ENCODE measurements around the gene TRIM65.
"Not testable (repeated sequence)": the region's sequence is repeated elsewhere in the genome, so short reads cannot be mapped to it uniquely, and the experiment has no call there.

Gene TRIM65

GRCh38 chr17:75851693-75851991 is 45.1 kb downstream of the TRIM65 start:
- DNase-seq (ENCODE audit: low read depth in 2 of 2) = not testable (repeated sequence)

GRCh38 chr17:75850928-75851692 is 45.6 kb downstream of the TRIM65 start:
- no peak for DNase-seq (ENCODE audit: low read depth in 2 of 2)

GRCh38 chr17:75849724-75850123 is 47.0 kb downstream of the TRIM65 start:
- DNase-seq (ENCODE audit: low read depth in 2 of 2) = no peak

DNA sequence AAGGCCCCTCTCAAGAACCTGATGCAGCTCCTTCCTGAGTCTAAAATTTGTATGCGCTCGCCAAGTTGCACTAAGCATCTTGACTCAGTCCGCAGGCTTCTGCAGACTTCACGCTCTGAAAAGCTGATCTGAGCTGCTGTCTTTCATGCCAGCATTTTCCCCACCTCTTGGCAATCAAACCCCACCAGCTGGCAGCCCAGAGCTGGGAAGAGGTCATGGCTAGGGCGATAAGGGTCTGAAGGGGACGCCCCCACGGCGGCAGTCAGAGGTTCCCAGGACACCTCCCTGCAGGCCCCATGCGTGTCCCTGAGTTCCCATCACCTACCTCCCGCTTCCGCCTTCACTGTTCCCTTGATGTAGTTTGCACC is 47.5 kb downstream of the TRIM65 start:
- no peak for DNase-seq (ENCODE audit: low read depth in 2 of 2)

GRCh38 chr17:75848523-75849278 is 48.0 kb downstream of the TRIM65 start:
- DNase-seq (ENCODE audit: low read depth in 2 of 2) = no peak

DNA sequence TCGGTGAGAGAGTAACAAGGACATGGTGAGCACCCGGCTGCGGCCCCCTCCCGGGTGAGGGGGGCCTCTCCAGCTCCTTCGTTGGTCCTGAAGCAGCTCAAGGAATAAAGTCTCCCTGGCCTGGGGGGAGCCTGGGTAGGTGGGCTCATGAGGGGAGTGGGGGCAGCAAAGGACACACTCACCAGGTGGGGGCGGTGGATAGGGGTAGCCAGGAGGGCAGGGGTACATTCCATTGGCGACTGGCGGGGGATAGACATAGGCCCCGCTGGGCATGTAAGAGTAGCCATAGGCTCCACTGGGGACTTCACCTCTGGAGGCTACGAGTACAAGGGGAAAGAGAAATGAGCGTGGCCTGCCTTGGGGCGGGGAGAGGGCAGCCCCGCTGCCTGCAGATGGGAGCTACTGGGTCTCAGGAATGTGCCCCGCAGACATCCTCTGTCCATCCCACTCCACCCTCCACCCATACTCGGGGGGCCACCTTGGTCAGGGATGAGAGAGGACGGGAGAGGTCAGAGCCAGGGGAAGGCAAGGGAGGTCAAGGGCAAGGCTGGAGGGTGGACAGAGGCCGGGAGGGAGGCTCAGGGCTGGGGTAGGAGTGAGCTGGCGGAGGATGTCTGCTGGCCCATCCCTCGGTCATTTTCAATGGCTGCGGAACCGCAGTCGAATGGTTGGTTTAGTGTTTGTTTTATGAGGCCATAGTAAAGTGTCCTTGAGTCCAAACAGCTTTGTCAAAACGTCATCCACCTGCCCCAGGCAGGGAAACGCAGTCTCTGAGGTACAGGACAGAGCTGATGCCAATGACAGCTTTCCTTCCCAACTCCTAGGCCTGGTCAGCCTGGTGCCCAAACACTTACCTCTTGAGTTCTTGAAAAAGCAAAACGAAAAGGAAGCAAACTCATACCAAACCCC is 48.9 kb downstream of the TRIM65 start:
- DNase-seq (ENCODE audit: low read depth in 2 of 2) = no peak

DNA sequence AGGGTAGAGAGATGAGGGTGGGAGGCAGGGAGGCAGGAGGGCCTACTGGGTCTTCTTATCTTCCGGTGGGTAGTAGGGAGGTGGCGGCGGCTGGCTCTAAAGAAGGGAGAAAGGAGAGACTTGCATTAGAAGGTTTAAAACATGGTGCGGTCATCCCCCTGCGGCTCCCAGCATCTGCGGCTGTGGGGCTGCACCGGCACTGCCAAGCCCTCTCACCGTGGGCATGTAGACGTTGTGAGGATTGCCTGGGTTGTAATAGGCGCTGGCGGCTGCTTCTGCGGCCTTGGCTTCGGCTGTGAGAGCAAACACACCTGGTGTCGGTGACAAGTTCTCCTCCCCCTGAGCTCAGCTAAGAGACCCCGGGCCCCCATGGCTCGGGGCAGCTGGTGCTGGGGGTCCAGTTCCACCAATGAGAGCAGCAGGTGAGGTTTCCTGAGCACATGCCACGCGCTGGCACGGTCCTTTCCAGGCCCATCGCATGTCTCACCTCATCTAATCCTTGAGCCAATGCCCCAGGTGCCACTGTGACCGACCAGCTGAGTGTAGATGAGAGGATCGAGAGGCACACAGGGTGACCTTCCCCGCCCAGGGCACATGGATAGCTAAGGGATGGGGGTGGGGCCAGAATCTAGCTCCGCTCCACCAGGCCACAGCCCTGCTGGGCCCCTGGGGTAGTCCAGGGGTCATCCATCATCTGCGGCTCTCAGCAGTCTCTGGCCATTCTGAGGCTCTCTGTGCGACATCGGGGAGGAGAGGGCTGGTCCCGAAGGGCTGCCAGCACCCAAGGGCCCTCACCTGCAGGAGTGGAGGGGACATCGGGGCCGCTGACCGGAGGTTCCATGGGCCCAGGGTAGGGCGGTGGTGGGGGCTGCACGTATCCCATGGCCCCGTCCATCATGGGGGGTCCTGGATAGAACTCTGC is 49.8 kb downstream of the TRIM65 start:
- DNase-seq (ENCODE audit: low read depth in 2 of 2) = no peak

DNA sequence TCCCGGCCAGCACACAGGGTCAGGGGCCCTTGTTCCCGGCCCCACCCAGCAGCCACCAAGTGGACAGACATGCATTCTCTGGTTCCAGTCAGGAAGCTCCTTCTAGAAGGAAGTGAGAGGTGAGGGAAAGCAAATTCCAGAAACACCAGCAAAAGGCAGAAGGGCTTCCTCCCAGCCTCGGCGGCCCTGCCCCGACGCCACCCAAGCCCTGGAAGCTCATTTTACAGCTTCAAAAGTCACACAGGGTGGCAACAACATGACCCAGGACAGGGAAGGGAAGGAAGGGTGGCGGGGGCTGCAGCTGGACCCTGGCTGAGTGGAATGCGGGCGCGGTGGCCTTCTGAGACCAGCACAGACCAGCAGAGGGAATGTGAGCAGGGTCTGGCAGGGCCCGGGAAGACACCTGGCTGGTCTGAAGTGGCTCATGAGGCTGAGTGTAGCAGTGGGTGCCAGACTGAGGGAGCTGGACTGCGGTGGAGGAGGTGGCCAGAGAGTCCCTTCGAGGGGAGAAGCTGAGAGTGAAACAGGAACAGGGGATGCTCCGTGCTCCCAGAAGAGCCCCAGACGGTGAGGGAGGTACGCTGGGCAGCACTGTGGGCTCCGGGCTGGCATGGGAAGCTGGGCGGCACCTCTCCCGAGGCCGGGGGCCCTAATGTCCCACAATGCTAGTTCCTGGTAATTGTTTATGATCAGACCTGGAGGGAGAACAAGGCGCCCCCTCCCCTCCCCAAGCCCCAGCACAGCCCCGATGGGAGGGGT is 50.6 kb downstream of the TRIM65 start:
- DNase-seq (ENCODE audit: low read depth in 2 of 2) = no peak

DNA sequence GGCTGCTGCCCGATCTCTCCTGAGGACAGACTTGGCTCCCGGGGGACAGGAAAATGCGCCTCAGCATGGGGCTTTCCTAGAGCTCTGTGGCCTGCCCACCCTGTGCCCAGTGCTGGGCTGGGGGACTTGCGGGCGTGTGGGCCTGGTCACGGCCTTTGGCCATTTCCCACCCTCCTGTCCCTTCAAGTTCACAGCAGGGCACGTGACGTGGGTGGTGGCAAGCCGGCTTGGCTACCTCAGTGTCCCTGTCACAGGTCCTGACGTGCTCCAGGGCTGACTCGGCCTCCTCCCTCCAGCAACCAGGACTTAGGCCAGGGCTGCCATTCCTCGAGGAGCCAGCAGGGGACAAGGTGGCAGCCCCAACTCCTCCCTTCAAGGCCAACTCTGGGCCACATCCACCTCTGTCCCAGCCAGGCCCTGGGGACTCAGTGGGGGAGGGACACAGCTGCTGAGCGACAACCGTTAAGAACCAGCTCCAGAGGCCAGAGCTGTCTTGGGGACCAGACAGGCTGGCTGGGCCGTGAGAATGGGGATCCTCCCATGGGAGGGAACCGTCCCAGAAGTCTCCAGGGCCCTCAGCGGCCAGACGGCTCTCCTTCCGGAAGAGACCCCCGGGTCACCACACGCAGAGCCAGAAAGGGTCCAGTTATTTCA is 51.6 kb downstream of the TRIM65 start:
- DNase-seq (ENCODE audit: low read depth in 2 of 2) = no peak

GRCh38 chr17:75844530-75845057 is 52.2 kb downstream of the TRIM65 start:
- no peak for DNase-seq (ENCODE audit: low read depth in 2 of 2)

GRCh38 chr17:75843577-75844529 is 52.9 kb downstream of the TRIM65 start, which contains the start of gene UNC13D:
Gene UNC13D, minus strand, starts transcription at chr17:75844404. Its CDS starts 67 bp downstream, at chr17:75844337.
- no peak for DNase-seq (ENCODE audit: low read depth in 2 of 2)

DNA sequence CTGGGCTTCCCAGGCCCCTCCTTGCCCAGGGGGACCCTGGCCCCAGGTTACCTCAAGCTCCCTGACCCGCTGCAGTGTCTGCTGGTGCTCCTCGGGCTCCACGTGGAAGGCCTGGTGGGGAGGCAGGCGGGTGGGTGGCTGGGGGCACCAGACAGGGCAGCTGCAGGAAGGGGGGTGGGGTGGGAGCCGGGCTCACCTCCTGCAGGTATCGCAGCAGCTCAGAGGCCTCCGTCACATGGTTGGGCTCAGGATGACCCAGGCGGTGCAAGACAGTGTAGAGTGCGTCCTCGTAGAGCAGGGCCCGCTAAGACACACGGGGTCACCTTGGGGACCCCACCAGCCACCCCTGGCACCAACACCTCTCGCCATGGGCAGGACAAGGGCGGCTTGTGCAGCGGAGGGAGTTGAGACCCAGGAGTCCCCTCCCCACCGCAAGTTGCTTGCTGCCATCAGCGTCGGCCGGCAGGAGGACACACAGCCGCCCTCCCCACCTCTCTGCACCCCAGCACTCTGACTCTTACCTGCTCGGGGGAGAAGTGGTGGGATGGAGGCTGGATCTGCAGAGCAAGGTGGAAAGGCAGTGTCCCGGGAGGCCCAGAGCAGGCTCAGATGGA is 53.7 kb downstream of the TRIM65 start:
- DNase-seq (ENCODE audit: low read depth in 2 of 2) = no peak

DNA sequence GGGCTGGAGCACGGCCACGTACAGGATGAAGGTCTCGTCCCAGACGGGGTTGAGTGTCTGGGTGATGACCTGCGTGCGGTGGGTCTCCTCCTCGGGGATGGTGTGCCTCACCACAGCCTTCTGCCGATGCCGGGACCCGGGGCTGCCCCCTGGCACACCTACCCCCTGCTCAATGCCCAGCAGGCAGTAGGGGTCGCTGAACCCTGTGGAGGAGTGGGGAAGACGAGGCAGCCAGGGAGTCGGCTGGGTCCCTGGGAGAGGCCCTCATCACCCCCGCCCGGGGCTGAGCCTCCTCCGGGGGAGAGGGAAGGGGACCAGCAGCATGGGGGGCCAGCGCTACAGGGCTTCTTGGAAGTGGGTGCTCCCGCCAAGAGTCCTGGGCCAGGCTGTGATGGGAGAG is 54.3 kb downstream of the TRIM65 start:
- DNase-seq (ENCODE audit: low read depth in 2 of 2) = no peak

GRCh38 chr17:75840799-75841164 is 56.0 kb downstream of the TRIM65 start:
- no peak for DNase-seq (ENCODE audit: low read depth in 2 of 2)

DNA sequence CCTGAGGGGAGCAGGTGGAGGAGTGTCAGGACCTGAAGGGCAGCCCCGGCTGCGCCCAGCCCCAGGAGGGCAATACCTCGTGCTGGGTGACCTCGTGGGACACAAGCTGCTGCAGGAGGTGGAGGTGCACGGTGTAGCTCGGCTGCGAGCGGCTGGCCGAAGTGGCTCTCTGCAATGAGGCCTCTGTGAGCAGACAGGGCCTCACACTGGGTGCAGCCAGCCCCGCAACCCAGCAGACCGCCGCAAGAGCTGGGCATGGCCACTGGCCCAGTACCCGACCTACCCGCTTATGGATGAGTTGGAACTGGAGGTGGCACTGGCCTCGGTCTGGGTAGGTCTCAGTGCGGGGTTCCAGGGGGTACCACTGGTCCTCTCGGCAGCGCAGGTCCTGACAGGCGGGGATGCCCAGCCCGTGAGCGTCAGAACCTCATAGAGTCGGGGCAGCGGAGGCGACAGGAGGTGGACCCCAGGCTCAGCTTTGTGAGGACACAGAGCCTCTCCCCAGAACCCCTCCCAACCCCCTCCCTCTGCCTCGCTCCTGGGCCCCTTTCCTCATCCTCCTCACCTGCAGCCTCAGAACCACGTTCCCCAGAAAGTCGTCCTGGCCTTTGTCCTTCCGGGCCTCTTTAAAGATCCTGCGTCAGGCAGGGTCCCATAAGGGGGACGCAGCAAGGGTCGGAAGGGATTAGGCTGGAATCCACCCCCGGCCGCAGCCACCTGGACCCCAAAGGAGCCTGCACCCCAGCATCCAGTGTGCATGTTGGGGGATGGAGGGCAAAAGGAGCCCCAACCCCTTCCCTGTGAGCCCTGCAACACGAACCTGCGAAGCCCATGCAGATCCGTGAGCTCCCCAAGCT is 56.6 kb downstream of the TRIM65 start:
- DNase-seq (ENCODE audit: low read depth in 2 of 2) = no peak
